Breast epithelium (tissue), 4 donors: Measurements from ENCODE around the gene CGB7. TPM values are rescaled to one million over a fixed set of nuclear protein-coding genes. Genes with fewer than 3 reads are reported as not detected.

Experiments used
- DNase-seq, 2 donors: peaks; one replicate each; pipeline ENCODE4 v3.0.0-alpha.2; 2019; ENCODE audit warnings: low spot score in 2 of 2
- H3K27ac ChIP-seq, 2 donors: fragments of 200-600 bp; sonication (generic) in 1 of 2; one replicate each; pipeline ENCODE4 v1.5.1; 2016 to 2019; ENCODE audit warnings: mild to moderate bottlenecking in 1 of 2
- H3K27me3 ChIP-seq, 2 donors: fragments of 200-600 bp; sonication (generic) in 1 of 2; one replicate each; pipeline versions ENCODE4 v1.5.1 to v1.6.0; 2017 to 2019; ENCODE audit warnings: control low read depth in 1 of 2, mild to moderate bottlenecking in 1 of 2
- H3K36me3 ChIP-seq: fragments of 200-600 bp; one replicate; pipeline ENCODE4 v1.5.1; 2019
- H3K4me1 ChIP-seq, 2 donors: fragments of 200-600 bp; sonication (generic); one replicate each; pipeline ENCODE4 v1.5.1; 2016 to 2019; ENCODE audit warnings: control low read depth in 1 of 2
- H3K4me3 ChIP-seq, 3 donors: fragments of 200-600 bp; sonication (generic); 1 replicate in 2 of 3; 2 replicates in 1 of 3; pipeline ENCODE4 v1.5.1; 2016 to 2019; ENCODE audit warnings: mild to moderate bottlenecking in 3 of 3, moderate library complexity in 2 of 3
- H3K9me3 ChIP-seq, 2 donors: fragments of 200-600 bp; sonication (generic) in 1 of 2; one replicate each; pipeline ENCODE4 v1.5.1; 2016 to 2019; ENCODE audit warnings: control low read depth in 1 of 2
- POLR2A ChIP-seq: fragments of 450-650 bp; IDR thresholded peaks from one replicate; pipeline ENCODE4 v1.6.1; 2016; ENCODE audit warnings: antibody characterized with exemption, mild to moderate bottlenecking, moderate library complexity
- POLR2AphosphoS5 ChIP-seq, 3 donors: sonication (generic); formaldehyde crosslinking; IDR thresholded peaks; one replicate each; pipeline ENCODE4 v1.6.1; 2017; ENCODE audit warnings: antibody characterized with exemption in 3 of 3
- intact Hi-C: fragments of 100-400 bp; cut with DNase I; formaldehyde crosslinking; loops from one replicate; pipeline ENCODE4 v1.15.1; 2023; ENCODE audit warnings: low total_unique reads
- total RNA-seq, 3 donors: library from RNA; depleted of rRNA; stranded (reverse); fragments of >200 nt; gene quantifications; one replicate each; pipeline ENCODE4 v1.1.0, GENCODE V29; 2016
- TF ChIP-seq, protein P1 (sequence below), 3 donors: fragments of 450-650 bp; IDR thresholded peaks; one replicate each; pipeline ENCODE4 v1.5.1; 2016 to 2017; ENCODE audit warnings: antibody characterized with exemption in 3 of 3, mild to moderate bottlenecking in 3 of 3, moderate library complexity in 3 of 3

Gene CGB7
- total RNA-seq: 1 to 10 TPM in 1 of 3 donors, under 1 TPM in 1, not detected in 1; 0.15 to 2.0 TPM

DNA sequence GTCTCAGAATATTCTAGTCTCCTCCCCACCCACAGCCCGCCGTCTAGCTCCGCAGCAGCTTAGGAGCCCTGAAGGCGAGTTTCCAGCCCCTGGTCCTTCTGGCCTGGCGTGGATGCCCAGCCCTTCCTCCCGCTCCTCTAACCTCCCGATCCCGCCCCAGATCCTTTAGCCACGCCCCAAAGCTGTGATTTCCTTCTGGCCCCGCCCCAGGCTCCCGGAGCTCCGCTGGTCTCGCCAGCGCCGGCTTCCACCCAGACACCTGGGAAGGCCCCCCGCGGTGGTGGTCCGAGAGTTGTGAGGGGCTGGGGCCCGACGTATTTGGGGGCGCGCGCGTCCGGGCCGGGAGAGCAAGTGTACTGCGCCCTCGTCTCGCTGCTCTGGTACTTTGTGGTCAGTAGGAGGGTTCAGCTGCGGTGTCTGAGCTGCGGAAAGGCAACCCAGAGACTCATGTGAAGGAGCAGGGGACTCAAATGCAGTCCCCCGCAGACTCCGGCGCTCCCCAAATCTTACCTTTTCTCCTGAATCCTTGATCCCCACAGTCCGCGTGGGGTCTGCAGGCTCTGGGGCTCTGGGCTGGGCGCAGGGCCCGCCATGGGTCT lies at the start of gene CGB7:
CGB7 (minus strand) TSS at position 114 of the 599 bp plus-strand sequence. CDS start 2,374 bp downstream, outside the sequence.
- TF ChIP-seq POLR2A (no peak), POLR2AphosphoS5 (IDR thresholded peaks at IDR 0.05) (no peak)
- TF ChIP-seq, protein P1, sequence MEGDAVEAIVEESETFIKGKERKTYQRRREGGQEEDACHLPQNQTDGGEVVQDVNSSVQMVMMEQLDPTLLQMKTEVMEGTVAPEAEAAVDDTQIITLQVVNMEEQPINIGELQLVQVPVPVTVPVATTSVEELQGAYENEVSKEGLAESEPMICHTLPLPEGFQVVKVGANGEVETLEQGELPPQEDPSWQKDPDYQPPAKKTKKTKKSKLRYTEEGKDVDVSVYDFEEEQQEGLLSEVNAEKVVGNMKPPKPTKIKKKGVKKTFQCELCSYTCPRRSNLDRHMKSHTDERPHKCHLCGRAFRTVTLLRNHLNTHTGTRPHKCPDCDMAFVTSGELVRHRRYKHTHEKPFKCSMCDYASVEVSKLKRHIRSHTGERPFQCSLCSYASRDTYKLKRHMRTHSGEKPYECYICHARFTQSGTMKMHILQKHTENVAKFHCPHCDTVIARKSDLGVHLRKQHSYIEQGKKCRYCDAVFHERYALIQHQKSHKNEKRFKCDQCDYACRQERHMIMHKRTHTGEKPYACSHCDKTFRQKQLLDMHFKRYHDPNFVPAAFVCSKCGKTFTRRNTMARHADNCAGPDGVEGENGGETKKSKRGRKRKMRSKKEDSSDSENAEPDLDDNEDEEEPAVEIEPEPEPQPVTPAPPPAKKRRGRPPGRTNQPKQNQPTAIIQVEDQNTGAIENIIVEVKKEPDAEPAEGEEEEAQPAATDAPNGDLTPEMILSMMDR (IDR thresholded peaks at IDR 0.05): no peak
- Histone ChIP-seq H3K9me3 (no peaks in the 10 kb centered on the region), H3K27ac (no peak within 1 kb of the TSS), H3K4me3 (peak within 1 kb of the TSS; percentile 44 to 83 (median 57)), H3K4me1 (no peaks in the 10 kb centered on the region), H3K27me3 (peaks cover 0 to 7% of the 10 kb centered on the region in 2 donors), H3K36me3 (no peaks in the 10 kb centered on the region)
- intact Hi-C loops: no loop called here
- peak in 1 of 2 donors; percentile 56 for DNase-seq

DNA sequence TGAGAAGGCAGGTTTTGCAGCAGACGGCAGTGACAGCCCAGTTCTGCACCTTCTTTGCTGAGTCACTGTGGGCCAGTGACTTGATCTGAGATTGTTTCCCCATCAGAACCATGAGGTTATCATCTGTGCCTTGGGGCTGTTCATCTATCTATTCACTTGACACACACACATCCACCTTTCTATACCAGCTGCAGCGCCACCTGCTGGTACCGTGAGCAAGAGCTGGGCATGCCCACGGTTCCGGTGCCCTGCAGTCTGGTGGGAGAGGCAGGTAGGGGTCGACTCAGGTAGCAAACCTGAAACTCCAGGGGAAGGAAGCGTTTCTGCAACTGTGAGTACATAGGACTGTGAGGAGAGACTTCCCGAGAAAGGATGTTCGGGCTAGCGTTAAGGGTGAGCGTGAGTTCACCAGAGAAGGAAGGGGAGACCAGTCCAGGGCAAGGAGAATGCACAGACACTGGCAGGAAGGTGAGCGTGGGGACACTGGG lies 49.1 kb upstream of the CGB7 start:
- H3K27me3 ChIP-seq: no peaks in the 10 kb centered on the region
- intact Hi-C loops: no loop called here
- no peak for TF ChIP-seq POLR2AphosphoS5 (IDR thresholded peaks at IDR 0.05)
- no peak for TF ChIP-seq POLR2A
- TF ChIP-seq, protein P1 (IDR thresholded peaks at IDR 0.05): peak; percentile 11 to 63 (median 63)
- H3K9me3 ChIP-seq: no peaks in the 10 kb centered on the region
- no peaks in the 10 kb centered on the region for H3K4me1 ChIP-seq
- DNase-seq: no peak
- H3K36me3 ChIP-seq: no peaks in the 10 kb centered on the region
- H3K27ac ChIP-seq: no peak overlapping the region
- H3K4me3 ChIP-seq: no peak overlapping the region

DNA sequence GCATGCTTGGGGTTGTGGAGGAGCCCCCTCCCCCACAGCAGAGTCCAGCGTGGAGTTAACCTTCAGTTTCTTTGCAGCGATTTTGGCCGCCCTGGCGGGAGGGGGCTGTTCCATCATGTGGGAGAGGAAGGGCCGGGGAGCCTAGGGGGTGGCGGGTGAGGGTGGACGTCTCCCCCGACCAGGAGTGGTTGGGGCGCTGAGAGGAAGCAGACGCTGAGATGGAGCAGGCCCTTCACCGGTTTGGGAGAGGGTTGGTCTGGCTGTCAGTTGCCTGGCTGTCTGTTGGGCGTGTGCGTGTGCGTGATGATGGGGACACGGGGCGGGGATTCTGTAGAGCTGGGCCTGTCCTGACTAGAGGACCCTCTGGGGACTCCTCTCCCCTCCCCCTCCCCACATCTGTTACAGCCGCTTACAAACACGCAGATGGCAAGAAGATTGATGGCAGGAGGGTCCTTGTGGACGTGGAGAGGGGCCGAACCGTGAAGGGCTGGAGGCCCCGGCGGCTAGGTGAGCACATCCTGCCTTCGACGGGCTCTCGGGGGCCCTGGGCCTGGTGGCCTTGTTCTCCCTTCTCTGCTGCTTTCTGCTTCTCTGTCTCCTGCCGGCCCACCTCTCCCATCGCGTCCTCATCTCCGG lies 46.8 kb upstream of the CGB7 start:
- intact Hi-C loops: no loop called here
- Histone ChIP-seq H3K36me3 (no peaks in the 10 kb centered on the region), H3K27ac (no peak overlapping the region), H3K9me3 (no peaks in the 10 kb centered on the region), H3K4me1 (no peaks in the 10 kb centered on the region), H3K4me3 (no peak overlapping the region), H3K27me3 (no peaks in the 10 kb centered on the region)
- TF ChIP-seq POLR2AphosphoS5 (IDR thresholded peaks at IDR 0.05): no peak
- DNase-seq: no peak

DNA sequence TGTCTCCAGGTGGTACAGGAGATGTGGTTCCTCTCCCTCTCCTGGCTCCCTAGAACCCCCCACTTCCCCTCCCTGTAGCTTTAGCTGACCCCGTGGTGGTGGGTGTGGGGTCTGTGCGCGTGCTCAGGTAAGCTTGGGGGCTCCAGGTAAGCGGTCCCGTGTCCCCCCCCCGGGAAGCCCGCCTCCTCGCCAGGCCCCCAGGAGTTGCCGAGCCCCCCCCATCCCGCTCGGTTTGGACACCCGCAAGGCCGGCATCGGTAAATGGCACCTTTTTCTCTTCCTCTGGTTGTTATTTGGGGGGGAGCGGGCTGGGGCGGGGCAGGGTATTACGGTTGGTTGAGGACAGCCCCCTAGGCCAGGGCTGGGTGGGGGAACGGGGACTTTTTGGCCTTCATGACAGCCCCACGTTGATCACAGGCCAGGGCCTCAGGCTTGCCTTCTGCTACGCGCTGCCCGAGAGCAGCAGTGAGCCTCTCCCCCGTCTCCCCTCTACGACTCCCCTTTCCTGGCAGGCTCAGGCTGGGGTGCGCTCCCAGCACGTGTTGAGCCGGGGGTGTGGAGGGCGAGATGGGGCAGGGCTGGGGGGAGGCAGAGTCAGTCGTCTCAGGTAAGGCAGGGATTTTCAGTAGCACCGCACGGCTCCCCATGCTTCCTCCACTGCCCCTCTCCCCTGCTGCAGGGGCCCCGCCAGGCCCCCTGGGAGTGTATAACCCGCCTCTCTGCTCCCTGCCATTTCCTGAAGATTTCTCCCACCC lies 46.0 kb upstream of the CGB7 start:
- no peak for DNase-seq
- Histone ChIP-seq H3K27me3 (no peaks in the 10 kb centered on the region), H3K36me3 (no peaks in the 10 kb centered on the region), H3K9me3 (no peaks in the 10 kb centered on the region), H3K27ac (no peak overlapping the region), H3K4me3 (no peak overlapping the region), H3K4me1 (peaks cover 0 to under 1% of the 10 kb centered on the region in 2 donors)
- TF ChIP-seq, protein P1 (IDR thresholded peaks at IDR 0.05): no peak
- no peak for TF ChIP-seq POLR2A
- no peak for TF ChIP-seq POLR2AphosphoS5 (IDR thresholded peaks at IDR 0.05)
- intact Hi-C loops: no loop called here

DNA sequence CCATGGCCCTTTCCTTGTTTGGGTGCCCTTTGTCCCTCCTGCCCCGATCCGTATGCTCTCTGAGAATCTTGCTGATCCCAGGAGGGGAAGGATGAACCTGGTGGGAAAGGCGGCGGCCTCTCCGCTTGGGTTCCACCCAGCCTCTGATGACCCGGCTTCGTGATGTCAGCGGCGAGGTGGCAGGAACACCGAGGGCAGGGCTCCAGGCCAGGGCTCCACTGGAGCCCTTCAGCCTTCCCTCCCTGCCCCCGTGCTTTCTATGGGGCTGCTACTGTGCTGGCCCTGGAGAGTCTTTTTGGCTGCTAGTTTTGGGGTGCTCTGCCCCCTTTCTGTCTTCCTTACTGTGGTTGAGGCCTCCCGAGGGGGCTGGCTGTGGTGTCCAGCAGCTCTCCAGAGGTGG lies 44.8 kb upstream of the CGB7 start:
- H3K9me3 ChIP-seq: no peaks in the 10 kb centered on the region
- H3K4me1 ChIP-seq: peaks cover 0 to 4% of the 10 kb centered on the region in 2 donors
- DNase-seq: no peak
- H3K27ac ChIP-seq: no peak overlapping the region
- TF ChIP-seq POLR2AphosphoS5 (IDR thresholded peaks at IDR 0.05): no peak
- TF ChIP-seq POLR2A: no peak
- TF ChIP-seq, protein P1 (IDR thresholded peaks at IDR 0.05): no peak
- H3K27me3 ChIP-seq: no peaks in the 10 kb centered on the region
- no peak overlapping the region for H3K4me3 ChIP-seq
- no peaks in the 10 kb centered on the region for H3K36me3 ChIP-seq
- intact Hi-C loops: no loop called here
